H1 (cell line): ENCODE results near the gene FAM186B.
"Not testable (repeated sequence)": the region's sequence is repeated elsewhere in the genome, so short reads cannot be mapped to it uniquely, and the experiment has no call there.

Experiments
- ATF2 ChIP-seq: IDR thresholded peaks from 2 replicates; pipeline ENCODE4 v1.6.1; 2012; ENCODE audit warnings: low read length, inconsistent platforms
- ATF3 ChIP-seq: IDR thresholded peaks from 2 replicates; pipeline ENCODE4 v1.6.1; 2011; ENCODE audit warnings: low read depth, mild to moderate bottlenecking, low read length; ENCODE audit not compliant: insufficient read depth
- BACH1 ChIP-seq: IDR thresholded peaks from 2 replicates; pipeline ENCODE4 v1.6.1; 2012; ENCODE audit warnings: low read length, improper control_type of control experiment
- CTCF ChIP-seq, 3 experiments: IDR thresholded peaks; 1 replicate in 2 of 3; 2 replicates in 1 of 3; pipeline versions ENCODE4 v1.5.1 to v1.6.1; 2011; ENCODE audit warnings: low read length in 3 of 3, mild to moderate bottlenecking in 3 of 3, inconsistent platforms in 2 of 3, low read depth in 1 of 3, moderate library complexity in 1 of 3; ENCODE audit not compliant: insufficient read depth in 1 of 3; ENCODE audit errors: control extremely low read depth in 1 of 3
- EZH2 ChIP-seq: fragments of 200-600 bp; sonication (generic); IDR thresholded peaks from 2 replicates; pipeline ENCODE4 v1.7.1; 2012; ENCODE audit warnings: low read depth, mild to moderate bottlenecking, moderate library complexity, low read length, inconsistent platforms; ENCODE audit not compliant: severe bottlenecking
- FOSL1 ChIP-seq: IDR thresholded peaks from 2 replicates; pipeline ENCODE4 v1.6.1; 2011; ENCODE audit warnings: mild to moderate bottlenecking, low read depth, low read length, moderate library complexity; ENCODE audit not compliant: insufficient read depth
- HDAC2 ChIP-seq, 2 experiments: fragments of 300-600 bp in 1 of 2; sonication (generic) in 1 of 2; IDR thresholded peaks; 2 replicates each; pipeline ENCODE4 v1.6.1; 2011 to 2012; ENCODE audit warnings: low read depth in 2 of 2, low read length in 2 of 2, mild to moderate bottlenecking in 2 of 2, moderate library complexity in 2 of 2, borderline replicate concordance in 1 of 2, inconsistent platforms in 1 of 2
- HDAC6 ChIP-seq: IDR thresholded peaks from one replicate; pipeline ENCODE4 v1.7.1; 2012; ENCODE audit warnings: low read depth, mild to moderate bottlenecking, inconsistent platforms, low read length, moderate library complexity
- MAFK ChIP-seq: IDR thresholded peaks from 2 replicates; pipeline ENCODE4 v1.6.1; 2012; ENCODE audit warnings: low read depth, mild to moderate bottlenecking, improper control_type of control experiment, low read length
- POLR2A ChIP-seq, 2 experiments: IDR thresholded peaks; 1 replicate in 1 of 2; 2 replicates in 1 of 2; pipeline ENCODE4 v1.6.1; 2011; ENCODE audit warnings: low read depth in 2 of 2, low read length in 2 of 2, mild to moderate bottlenecking in 2 of 2; ENCODE audit errors: control extremely low read depth in 1 of 2
- RNF2 ChIP-seq: fragments of 200-900, 300-1000 bp; sonication (generic); IDR thresholded peaks from 2 replicates; pipeline ENCODE4 v1.7.1; 2016; ENCODE audit warnings: borderline replicate concordance, low read depth, mild to moderate bottlenecking, antibody characterized with exemption, low read length; ENCODE audit not compliant: poor library complexity, severe bottlenecking; ENCODE audit errors: missing control alignments
- SP4 ChIP-seq: IDR thresholded peaks from 2 replicates; pipeline ENCODE4 v1.6.1; 2012; ENCODE audit warnings: low read length, inconsistent platforms
- TAF1 ChIP-seq: IDR thresholded peaks from 2 replicates; pipeline ENCODE4 v1.6.1; 2011; ENCODE audit warnings: mild to moderate bottlenecking, low read depth, low read length
- TEAD4 ChIP-seq: IDR thresholded peaks from 2 replicates; pipeline ENCODE4 v1.6.1; 2012; ENCODE audit warnings: low read depth, low read length, inconsistent platforms, mixed read lengths

- not testable (repeated sequence) for TF ChIP-seq ATF2; TEAD4; CTCF (IDR thresholded peaks at IDR 0.05; ENCODE audit: control extremely low read depth in 1 of 3, insufficient read depth in 1 of 3, low read depth in 1 of 3, low read length in 3 of 3); POLR2A (IDR thresholded peaks at IDR 0.05; ENCODE audit: control extremely low read depth in 1 of 2, low read depth in 2 of 2, low read length in 2 of 2); RNF2; HDAC2 (IDR thresholded peaks at IDR 0.05; ENCODE audit: borderline replicate concordance in 1 of 2, low read depth in 2 of 2, low read length in 2 of 2); FOSL1; EZH2; SP4; BACH1; MAFK; HDAC6; TAF1; ATF3
Observed at GRCh38 chr12:49610785-49611184, 5.3 kb upstream of the FAM186B start.
